ENCODE data around the gene DARS1.
"Not testable (repeated sequence)": the region's sequence is repeated elsewhere in the genome, so short reads cannot be mapped to it uniquely, and the experiment has no call there.

Gene DARS1

DNA sequence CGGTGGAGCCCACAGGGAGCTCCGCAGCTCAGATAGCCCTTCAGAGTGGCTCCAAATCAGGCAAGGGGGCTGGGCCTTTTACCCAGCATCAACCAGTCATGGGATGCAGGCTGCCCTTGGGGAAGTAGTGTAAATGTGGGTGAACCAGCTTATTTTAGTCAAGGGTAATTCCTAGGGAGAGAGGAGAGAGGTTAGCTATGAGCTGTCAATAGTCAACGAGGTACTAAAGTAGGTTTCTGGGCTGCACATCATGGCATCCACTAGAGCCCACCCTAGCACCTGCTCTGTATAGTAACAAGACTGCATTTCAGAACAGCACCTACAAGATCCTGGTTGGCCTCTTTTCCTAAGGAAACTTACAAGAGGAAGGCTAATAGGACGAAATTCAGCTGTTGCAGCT lies 99.7 kb downstream of the DARS1 start:
- DNase-seq (ENCODE audit: low read depth) = no peak

DNA sequence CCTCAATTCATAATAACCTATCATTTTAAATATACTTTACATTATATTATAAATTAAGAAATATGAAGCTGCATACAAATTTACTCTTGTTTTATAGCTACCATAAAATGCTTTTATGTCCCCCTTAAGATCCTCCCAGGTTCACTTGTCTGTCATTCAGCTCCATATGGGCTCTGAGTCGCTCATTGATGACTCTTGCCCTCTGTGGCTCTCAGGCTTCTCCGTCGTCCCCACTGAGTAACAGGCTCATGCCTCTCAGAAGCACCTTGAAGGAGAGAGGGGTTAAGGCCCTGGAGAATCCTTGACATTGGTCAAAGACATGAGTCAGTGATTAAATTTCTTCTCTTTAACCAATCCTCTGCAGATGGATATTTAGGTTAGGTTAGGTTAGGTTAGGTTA lies 103.0 kb downstream of the DARS1 start:
- no peak for DNase-seq (ENCODE audit: low read depth)

DNA sequence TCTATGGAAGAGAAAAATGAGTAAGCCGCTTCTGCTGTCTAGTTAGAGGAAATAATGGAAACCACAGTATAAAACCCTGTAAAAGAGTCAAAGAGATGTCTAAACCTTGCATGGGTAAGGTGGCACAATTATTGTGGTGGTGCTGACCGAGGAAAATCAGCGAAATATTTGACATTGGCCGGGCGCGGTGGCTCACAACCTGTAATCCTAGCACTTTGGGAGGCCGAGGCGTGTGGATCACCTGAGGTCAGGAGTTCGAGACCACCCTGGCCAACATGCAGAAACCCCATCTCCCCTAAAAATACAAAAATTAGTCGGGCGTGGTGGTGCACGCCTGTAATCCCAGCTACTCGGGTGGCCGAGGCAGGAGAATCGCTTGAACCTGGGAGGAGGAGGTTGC lies 108.7 kb downstream of the DARS1 start:
- not testable (repeated sequence) for DNase-seq (ENCODE audit: low read depth)

DNA sequence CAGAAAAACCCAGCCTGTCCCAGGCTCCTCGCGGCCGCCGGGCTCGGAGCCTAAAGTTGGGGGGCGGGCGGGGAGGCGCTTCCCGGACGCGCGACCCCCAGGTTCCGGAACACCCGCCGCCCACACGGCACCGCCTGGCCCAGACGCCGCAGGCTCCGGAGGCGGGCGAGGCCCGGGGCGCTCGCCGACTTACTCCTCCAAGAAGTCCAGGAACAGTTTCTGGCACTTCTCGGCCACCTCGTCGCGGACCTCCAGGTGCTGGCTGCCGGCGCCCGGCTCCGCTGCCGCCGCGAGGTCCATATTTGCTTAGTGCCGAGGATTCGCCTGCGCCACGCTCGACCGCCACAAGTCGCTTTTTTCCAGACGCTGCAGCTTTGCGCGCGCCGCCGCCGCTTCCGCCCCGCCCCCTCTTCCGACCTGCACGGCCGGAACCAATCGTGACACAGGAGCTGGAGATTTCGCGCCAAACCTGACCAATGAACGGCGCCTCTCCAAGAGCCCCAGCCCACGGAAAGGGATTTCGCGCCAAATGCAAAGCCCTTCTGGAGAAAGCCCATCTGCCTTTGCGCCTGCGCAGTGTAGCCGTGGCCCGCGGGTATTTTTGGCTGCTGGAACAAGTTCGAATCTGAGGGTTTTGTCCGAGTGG lies 109.2 kb downstream of the DARS1 start, which contains the start of gene MCM6:
Gene MCM6 (minus strand): TSS at position 378 of the 646 bp plus-strand sequence. CDS start 78 bp downstream, at position 300.
- peak; percentile 99 for DNase-seq (ENCODE audit: low read depth)

DNA sequence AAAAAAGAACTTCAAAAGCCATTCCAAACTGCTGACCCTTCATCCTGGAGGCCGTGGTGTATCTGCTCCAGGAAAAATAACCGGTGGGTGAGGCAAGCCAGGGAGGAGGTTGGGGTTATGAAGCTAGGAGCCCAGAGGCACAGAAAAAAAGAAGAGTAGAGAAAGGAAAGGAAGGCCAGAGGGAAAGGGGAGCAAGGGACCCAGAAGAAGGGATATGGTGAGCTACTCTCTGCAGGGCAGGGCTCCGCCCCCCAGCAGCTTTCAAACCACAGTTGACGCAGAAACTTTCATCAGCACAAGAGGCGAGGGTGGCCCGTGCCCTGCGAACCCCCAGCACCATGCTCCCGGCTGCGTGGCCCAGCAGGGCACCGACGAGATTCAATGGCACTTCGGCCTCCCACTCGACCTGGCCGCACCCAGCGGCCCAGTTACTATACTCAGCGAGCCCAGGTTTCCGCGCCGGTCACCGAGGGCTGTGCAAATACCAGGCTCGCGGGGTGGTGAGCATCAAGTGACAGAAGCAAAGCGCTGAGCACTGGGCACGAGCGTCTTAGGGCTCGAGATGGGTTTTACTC lies 109.8 kb downstream of the DARS1 start:
- peak; percentile 40 for DNase-seq (ENCODE audit: low read depth)

DNA sequence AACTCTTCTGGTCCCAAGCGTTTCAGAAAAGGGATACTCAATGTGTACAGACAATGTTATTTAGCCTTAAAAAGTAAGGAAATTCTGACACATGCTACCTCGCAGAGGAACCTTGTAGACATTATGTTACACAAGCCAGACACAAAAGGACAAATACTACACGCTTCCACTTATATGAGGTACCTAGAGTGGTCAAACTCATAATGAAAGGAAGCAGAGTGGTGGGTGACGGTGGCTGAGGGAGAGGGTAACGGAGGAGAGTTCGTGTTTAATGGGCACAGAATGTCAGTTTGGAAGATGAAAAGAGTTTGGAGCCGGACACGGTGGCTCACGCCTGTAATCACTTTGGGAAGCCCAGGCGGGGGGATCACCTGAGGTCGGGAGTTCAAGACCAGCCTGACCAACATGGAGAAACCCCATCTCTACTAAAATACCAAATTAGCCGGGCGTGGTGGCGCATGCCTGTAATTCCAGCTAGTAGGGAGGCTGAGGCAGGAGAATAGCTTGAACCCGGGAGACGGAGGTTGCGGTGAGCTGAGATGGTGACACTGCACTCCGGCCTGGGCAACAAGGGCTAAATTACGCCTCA lies 110.6 kb downstream of the DARS1 start:
- no peak for DNase-seq (ENCODE audit: low read depth)

DNA sequence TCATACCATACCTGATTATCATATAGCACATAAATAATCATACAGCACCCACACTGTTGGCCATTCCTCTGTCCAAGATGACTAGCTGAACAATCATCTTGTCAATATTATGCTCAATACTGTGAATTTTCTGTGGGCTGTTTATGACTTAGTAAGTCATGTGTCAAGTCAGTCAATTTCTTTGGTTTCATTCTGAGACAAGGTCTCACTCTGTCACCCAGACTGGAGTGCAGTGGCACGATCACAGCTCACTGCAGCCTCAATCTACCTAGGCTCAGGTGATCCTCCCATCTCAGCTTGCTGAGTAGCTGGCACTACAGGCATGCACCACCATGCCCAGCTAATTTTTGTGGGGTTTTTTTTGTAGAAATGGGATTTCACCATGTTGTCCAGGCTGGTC lies 114.9 kb downstream of the DARS1 start:
- no peak for DNase-seq (ENCODE audit: low read depth)

DNA sequence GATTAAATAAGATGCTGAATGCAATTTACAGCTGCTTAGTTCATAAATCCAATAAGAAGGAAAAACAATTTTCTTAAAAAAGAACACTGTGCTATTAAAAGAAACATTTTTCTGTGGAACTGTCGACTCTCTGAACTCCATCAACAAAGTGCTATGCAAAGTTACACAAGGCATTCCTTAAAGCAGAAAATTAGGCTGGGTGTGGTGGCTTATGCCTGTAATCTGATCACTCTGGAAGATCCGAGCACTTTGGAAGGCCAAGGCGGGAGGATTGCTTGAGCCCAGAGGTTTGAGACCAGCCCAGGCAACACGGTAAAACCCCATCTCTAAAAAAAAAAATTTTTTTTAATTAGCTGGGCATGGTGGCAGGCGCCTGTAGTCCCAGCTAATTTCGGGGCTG lies 122.2 kb downstream of the DARS1 start:
- peak; percentile 3 for DNase-seq (ENCODE audit: low read depth)

DNA sequence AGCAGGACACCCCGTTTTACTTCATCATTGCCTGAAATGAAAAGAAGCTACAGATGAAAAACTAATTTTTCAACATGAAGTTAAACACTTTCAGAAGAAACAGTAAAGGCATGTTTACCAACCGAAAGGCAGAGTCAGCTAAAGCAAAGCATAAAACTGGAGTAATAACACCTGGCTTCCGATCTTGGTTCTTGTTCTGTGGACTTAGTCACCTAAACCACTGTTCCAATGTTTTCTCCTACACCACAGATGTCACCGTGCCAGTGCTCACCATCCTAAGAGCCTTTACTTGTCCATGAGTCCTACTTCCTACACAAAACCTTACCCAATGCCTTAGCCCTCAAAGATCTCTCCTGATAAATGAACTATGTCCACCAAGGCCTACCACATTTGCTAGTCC lies 122.7 kb downstream of the DARS1 start:
- DNase-seq (ENCODE audit: low read depth) = no peak

Data from stromal cell of bone marrow (primary cell).